Activated CD8-positive, alpha-beta memory T cell treated with anti-CD3 and anti-CD28 coated beads, Interleukin-2, amount 50 U/mL, for 1 hour (primary cell): ENCODE data around the gene SLCO2B1.

Experiments used
- DNase-seq: peaks from one replicate; pipeline ENCODE4 v3.0.0-alpha.2; 2020; ENCODE audit errors: extremely low read depth

Gene SLCO2B1

DNA sequence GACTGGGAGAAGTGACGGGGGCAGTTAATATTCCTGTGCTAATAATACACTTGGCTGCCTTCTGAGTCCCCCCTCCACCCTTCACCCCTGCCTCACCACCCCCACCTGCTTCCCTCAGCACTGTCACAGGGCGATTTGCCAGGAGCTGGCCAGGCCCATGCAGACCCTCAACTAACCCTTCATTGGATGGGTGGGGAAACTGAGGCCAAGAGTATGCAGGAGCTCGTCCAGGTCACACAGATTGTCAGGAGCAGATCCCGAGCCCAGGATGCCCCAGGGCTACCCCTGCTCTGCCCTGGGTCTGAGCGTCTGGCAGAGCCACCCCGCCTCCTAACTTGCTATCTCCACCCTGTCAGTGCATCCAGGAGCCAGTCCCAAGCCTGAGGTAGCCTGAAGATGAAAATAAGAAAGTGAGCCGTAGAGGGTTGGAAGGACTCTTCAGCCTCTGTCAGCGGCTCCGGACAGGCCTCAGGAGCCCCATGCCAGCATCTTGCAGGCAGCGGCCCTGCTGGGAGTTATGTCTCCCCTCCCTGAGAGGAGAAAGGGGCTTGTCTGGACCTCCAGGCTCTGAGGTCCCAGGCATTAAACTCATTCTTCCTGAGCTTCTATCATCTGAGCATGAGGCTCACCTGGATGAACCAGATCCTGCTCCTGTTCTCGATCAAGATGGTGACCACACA, 95.9 kb downstream of the SLCO2B1 start:
- no peak for DNase-seq

DNA sequence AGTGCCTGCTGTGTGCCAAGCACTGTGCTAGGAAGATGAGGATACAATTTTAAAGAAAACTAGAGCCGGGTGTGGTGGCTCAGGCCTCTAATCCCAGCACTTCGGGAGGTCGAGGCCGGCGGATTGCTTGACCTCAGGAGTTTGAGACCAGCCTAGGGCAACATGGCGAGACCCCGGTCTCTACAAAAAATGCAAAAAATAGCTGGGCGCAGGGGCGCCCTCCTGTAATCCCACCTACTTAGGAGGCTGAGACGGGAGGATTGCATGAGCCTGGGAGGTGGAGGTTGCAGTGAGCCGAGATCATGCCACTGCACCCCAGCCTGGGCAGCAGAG, 98.0 kb downstream of the SLCO2B1 start:
- DNase-seq = no peak

DNA sequence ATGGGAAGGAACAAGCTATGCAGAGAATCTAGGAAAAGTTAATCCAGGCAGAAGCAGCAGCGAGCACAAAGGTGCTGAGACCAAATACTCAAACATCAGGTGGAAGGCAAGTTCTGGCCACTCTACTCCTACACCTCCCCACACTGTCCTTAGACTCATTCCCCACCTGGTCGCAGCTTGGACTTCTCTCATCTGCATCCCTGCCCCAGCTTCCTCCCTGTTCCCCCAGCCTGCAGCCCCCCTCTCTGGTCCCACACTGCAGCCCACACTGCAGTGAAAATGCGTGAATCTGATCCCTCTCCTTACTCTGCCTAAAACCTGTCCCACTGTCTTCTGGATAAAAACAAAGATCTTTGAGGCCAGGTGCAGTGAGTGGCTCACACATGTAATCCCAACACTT, 98.8 kb downstream of the SLCO2B1 start:
- no peak for DNase-seq

- DNase-seq = no peak
Observed at GRCh38 chr11:75254326-75254725, 103.4 kb downstream of the SLCO2B1 start.
